K562 (cell line): ENCODE measurements around the gene ABCG1. TPM values are rescaled to one million over a fixed set of nuclear protein-coding genes. Genes with fewer than 3 reads are reported as not detected.
"Not testable (repeated sequence)": the region's sequence is repeated elsewhere in the genome, so short reads cannot be mapped to it uniquely, and the experiment has no call there.

Experiments
- ATAC-seq: fragments of 200-7000 bp; cut with Tn5 transposase; 3 replicates; pipeline ENCODE4 v1.9.1; 2020; ENCODE audit warnings: moderate library complexity
- BruUV-seq: library from RNA; stranded (reverse); fragments of 400-500 nt; replicated peaks from 2 replicates; lab custom pipeline; 2021; lab: Mats Ljungman, UMichigan
- CTCF ChIA-PET: fragments of 300-600 bp; formaldehyde crosslinking; extraction: SDS; loops from one replicate; lab custom pipeline; 2021; ENCODE audit warnings: low intra/inter-chr PET ratio; lab: Yijun Ruan, JAX
- POLR2A ChIA-PET: fragments of 300-600, 350-650 bp; sonication (Branson Sonifier 250); formaldehyde crosslinking; extraction: SDS; loops from one replicate; lab custom pipeline; 2021; ENCODE audit warnings: antibody characterized with exemption, inconsistent platforms; lab: Yijun Ruan, JAX
- DNase-seq, 4 experiments: peaks; one replicate each; pipeline versions ENCODE4 v3.0.0 to v3.0.0-alpha.2; 2011 to 2018; ENCODE audit warnings: low spot score in 3 of 4, mixed read lengths in 3 of 4; ENCODE audit errors: extremely low read depth in 1 of 4
- FAIRE-seq: peaks from 2 replicates; lab custom pipeline; 2011; peaks lifted over from hg19 to GRCh38; lab: Jason Lieb, UNC
- H2AFZ ChIP-seq: 2 replicates; pipeline ENCODE4 v1.6.0; 2011; ENCODE audit warnings: low read depth, low read length, control low read depth, inconsistent platforms
- H3K27ac ChIP-seq: fragments of 200-600 bp; 3 replicates; pipeline ENCODE4 v1.8.0; 2011; ENCODE audit warnings: low read depth, mild to moderate bottlenecking, control low read depth, inconsistent platforms, low read length, moderate library complexity, mixed read lengths; ENCODE audit errors: extremely low read depth
- H3K27me3 ChIP-seq, 2 experiments: fragments of 300-600 bp in 1 of 2; 2 replicates in 1 of 2; 3 replicates in 1 of 2; pipeline versions ENCODE4 v1.6.0 to v1.8.0; 2011; ENCODE audit warnings: inconsistent platforms in 2 of 2, low read length in 2 of 2, mild to moderate bottlenecking in 1 of 2, mixed read lengths in 1 of 2, moderate library complexity in 1 of 2; ENCODE audit not compliant: control insufficient read depth in 2 of 2, insufficient read depth in 2 of 2
- H3K36me3 ChIP-seq: fragments of 300-600 bp; 3 replicates; pipeline ENCODE4 v1.8.0; 2011; ENCODE audit warnings: mild to moderate bottlenecking, low read length, inconsistent platforms; ENCODE audit not compliant: control insufficient read depth, insufficient read depth
- H3K4me1 ChIP-seq, 2 experiments: fragments of 200-600 bp in 1 of 2; replicated peaks in 1 of 2; 2 replicates in 1 of 2; 3 replicates in 1 of 2; pipeline versions ENCODE4 v1.5.1 to v1.8.0; 2011; ENCODE audit warnings: inconsistent platforms in 2 of 2, low read length in 2 of 2, mild to moderate bottlenecking in 1 of 2, mixed read lengths in 1 of 2, moderate library complexity in 1 of 2; ENCODE audit not compliant: control insufficient read depth in 2 of 2, insufficient read depth in 2 of 2
- H3K4me2 ChIP-seq: 2 replicates; pipeline ENCODE4 v1.6.1; 2011; ENCODE audit warnings: low read length, control low read depth, inconsistent platforms, mixed read lengths; ENCODE audit not compliant: insufficient read depth
- H3K4me3 ChIP-seq: fragments of 200-600 bp; sonication (generic), shearing (Covaris generic); 2 replicates; pipeline ENCODE4 v1.5.1; 2016; ENCODE audit warnings: control low read depth, inconsistent platforms
- H3K79me2 ChIP-seq: fragments of 200-600 bp; 3 replicates; pipeline ENCODE4 v1.8.0; 2011; ENCODE audit warnings: low read length, inconsistent platforms; ENCODE audit not compliant: control insufficient read depth, insufficient read depth
- H3K9ac ChIP-seq, 2 experiments: 2 replicates each; pipeline versions ENCODE4 v1.6.0 to v1.6.1; 2011; ENCODE audit warnings: low read depth in 2 of 2, low read length in 2 of 2, control low read depth in 1 of 2, inconsistent platforms in 1 of 2, mild to moderate bottlenecking in 1 of 2, mixed read lengths in 1 of 2; ENCODE audit not compliant: insufficient read depth in 1 of 2
- H3K9me1 ChIP-seq: one replicate; pipeline ENCODE4 v1.6.0; 2011; ENCODE audit warnings: inconsistent platforms, mild to moderate bottlenecking, low read length, moderate library complexity; ENCODE audit not compliant: control insufficient read depth, insufficient read depth
- H3K9me3 ChIP-seq: replicated peaks from 2 replicates; pipeline ENCODE4 v1.5.1; 2011; ENCODE audit warnings: low read depth, low read length, inconsistent platforms; ENCODE audit not compliant: control insufficient read depth, insufficient read depth
- H4K20me1 ChIP-seq: replicated peaks from 2 replicates; pipeline ENCODE4 v1.6.1; 2011; ENCODE audit warnings: low read length, inconsistent platforms, mixed read lengths; ENCODE audit not compliant: control insufficient read depth, insufficient read depth
- MAX ChIP-seq: sonication (generic); formaldehyde crosslinking; IDR thresholded peaks from 2 replicates; pipeline ENCODE4 v1.9.0; 2022; ENCODE audit warnings: mild to moderate bottlenecking, missing genetic modification reagents
- MCM7 ChIP-seq, 2 experiments: fragments of 450-650 bp; IDR thresholded peaks; 2 replicates each; pipeline ENCODE4 v1.6.1; 2016 to 2018
- NFRKB ChIP-seq: fragments of 450-650 bp; IDR thresholded peaks from 2 replicates; pipeline ENCODE4 v1.6.1; 2016; ENCODE audit warnings: low read depth
- STAT6 ChIP-seq: sonication (generic); formaldehyde crosslinking; IDR thresholded peaks from 2 replicates; pipeline ENCODE4 v1.8.1; 2023; ENCODE audit warnings: mild to moderate bottlenecking, missing genetic modification reagents
- WGBS: fragments of 100-300 bp; shearing (Covaris generic); methylation state at CpG from one replicate; pipeline ENCODE4 v1.1.6; 2016; ENCODE audit warnings: low coverage, mixed read lengths; ENCODE audit not compliant: insufficient coverage; ENCODE audit errors: missing lambda C conversion rate; 5-methylcytosine and 5-hydroxymethylcytosine counted together
- in situ Hi-C: fragments of 300-500 bp; cut with MboI; formaldehyde crosslinking; loops from 4 replicates; pipeline ENCODE4 v1.15.0; 2018; ENCODE audit warnings: inconsistent platforms, mixed read lengths
- intact Hi-C: fragments of 100-400 bp; cut with micrococcal nuclease; formaldehyde crosslinking; loops from 2 replicates; pipeline ENCODE4 v1.14.2; 2022
- polyA plus RNA-seq, 8 experiments: library from polyadenylated mRNA; depleted of rRNA in 4 of 8; stranded (reverse) in 5 of 8; unstranded in 3 of 8; fragments of >200 nt; fragmentation: Nextera tagmentation in 2 of 8; fragmentation: Illumina TruSeq in 1 of 8; extraction: Ambion mirVana in 2 of 8; extraction: Trizol in 1 of 8; gene quantifications; 2 replicates each; pipeline versions ENCODE4 v1.2.1 to v1.2.3, GENCODE V29; 2011 to 2014; ENCODE audit warnings: inconsistent platforms in 1 of 8, missing spikeins in 1 of 8
- total RNA-seq, 7 experiments: library from RNA; depleted of rRNA in 6 of 7; stranded (reverse); fragments of >200 nt in 6 of 7; fragmentation: Illumina TruSeq in 2 of 7; extraction: Trizol in 2 of 7; gene quantifications; 2 replicates each; pipeline versions ENCODE4 v1.2.1 to v1.2.3, GENCODE V29; 2011 to 2021; ENCODE audit warnings: low replicate concordance in 1 of 7
- TF ChIP-seq, protein P1 (sequence below): fragments of 250-450 bp; sonication (Bioruptor Pico); IDR thresholded peaks from 2 replicates; pipeline ENCODE4 v1.5.0; 2021
- TF ChIP-seq, protein P2 (sequence below): fragments of 450-650 bp; IDR thresholded peaks from 2 replicates; pipeline ENCODE4 v1.6.1; 2017; ENCODE audit warnings: antibody characterized with exemption

The ABCG1 gene
- total and polyA plus RNA-seq, 9 of the 15 experiments (the other 6 are each of a cell fraction or from before 2014, with no cell fraction given), result 0.04 to 0.09 TPM; not detected in 7

- H2AFZ ChIP-seq, result no peak overlapping the region
- H3K9me1 ChIP-seq, result no peaks in the 10 kb centered on the region
- H3K9me3 ChIP-seq, result no peaks in the 10 kb centered on the region
- H3K4me2 ChIP-seq, result no peak overlapping the region
- ChIA-PET CTCF (no interaction called here), POLR2A (no interaction called here)
- in situ Hi-C loops (no loop called here), intact Hi-C loops (no loop called here)
- H3K4me1 ChIP-seq, result no peaks in the 10 kb centered on the region
- TF ChIP-seq, protein P1, sequence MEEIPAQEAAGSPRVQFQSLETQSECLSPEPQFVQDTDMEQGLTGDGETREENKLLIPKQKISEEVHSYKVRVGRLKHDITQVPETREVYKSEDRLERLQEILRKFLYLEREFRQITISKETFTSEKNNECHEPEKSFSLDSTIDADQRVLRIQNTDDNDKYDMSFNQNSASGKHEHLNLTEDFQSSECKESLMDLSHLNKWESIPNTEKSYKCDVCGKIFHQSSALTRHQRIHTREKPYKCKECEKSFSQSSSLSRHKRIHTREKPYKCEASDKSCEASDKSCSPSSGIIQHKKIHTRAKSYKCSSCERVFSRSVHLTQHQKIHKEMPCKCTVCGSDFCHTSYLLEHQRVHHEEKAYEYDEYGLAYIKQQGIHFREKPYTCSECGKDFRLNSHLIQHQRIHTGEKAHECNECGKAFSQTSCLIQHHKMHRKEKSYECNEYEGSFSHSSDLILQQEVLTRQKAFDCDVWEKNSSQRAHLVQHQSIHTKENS (CRISPR knock-in tag), result no peak
- TF ChIP-seq, protein P2, sequence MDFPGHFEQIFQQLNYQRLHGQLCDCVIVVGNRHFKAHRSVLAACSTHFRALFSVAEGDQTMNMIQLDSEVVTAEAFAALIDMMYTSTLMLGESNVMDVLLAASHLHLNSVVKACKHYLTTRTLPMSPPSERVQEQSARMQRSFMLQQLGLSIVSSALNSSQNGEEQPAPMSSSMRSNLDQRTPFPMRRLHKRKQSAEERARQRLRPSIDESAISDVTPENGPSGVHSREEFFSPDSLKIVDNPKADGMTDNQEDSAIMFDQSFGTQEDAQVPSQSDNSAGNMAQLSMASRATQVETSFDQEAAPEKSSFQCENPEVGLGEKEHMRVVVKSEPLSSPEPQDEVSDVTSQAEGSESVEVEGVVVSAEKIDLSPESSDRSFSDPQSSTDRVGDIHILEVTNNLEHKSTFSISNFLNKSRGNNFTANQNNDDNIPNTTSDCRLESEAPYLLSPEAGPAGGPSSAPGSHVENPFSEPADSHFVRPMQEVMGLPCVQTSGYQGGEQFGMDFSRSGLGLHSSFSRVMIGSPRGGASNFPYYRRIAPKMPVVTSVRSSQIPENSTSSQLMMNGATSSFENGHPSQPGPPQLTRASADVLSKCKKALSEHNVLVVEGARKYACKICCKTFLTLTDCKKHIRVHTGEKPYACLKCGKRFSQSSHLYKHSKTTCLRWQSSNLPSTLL, result no peak
- no peak for TF ChIP-seq STAT6 (CRISPR knock-in tag)
- TF ChIP-seq MCM7 (IDR thresholded peaks at IDR 0.05), result no peak
- no peak for TF ChIP-seq MAX (CRISPR knock-in tag)
- no peak for TF ChIP-seq NFRKB
- H3K36me3 ChIP-seq, result no peaks in the 10 kb centered on the region
- no peaks in the 10 kb centered on the region for H4K20me1 ChIP-seq
- ATAC-seq (no peak), DNase-seq (no peak), FAIRE-seq (no peak)
- no peak overlapping the region for H3K27ac ChIP-seq
- no TSS peak for BruUV-seq
- 6% methylated on average over 3 of the region's 3 CpGs for WGBS
- peaks cover 15 to 28% of the 10 kb centered on the region in 2 experiments; a peak in 4 of 5 replicates for H3K27me3 ChIP-seq
- no peak overlapping the region for H3K4me3 ChIP-seq
- H3K79me2 ChIP-seq, result no peaks in the 10 kb centered on the region
- H3K9ac ChIP-seq, result no peak overlapping the region
These were observed 39.6 kb upstream of the ABCG1 start for GRCh38 chr21:42179316-42179715.

DNA sequence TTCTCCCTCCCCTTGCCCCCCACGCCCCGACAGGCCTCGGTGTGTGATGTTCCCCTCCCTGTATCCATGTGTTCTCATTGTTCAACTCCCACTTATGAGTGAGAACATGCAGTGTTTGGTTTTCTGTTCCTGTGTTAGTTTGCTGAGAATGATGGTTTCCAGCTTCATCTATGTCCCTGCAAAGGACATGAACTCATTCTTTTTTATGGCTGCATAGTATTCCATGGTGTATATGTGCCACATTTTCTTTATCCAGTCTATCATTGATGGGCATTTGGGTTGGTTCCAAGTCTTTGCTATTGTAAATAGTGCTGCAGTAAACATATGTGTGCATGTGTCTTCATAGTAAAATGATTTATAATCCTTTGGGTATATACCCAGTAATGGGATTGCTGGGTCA lies 38.9 kb upstream of the ABCG1 start:
- H3K36me3 ChIP-seq, H3K9me3 ChIP-seq, CTCF ChIA-PET, H3K27ac ChIP-seq, H3K4me2 ChIP-seq, H2AFZ ChIP-seq, DNase-seq, H3K9ac ChIP-seq, intact Hi-C loops, H4K20me1 ChIP-seq, BruUV-seq, FAIRE-seq, H3K4me3 ChIP-seq, in situ Hi-C loops, H3K79me2 ChIP-seq, POLR2A ChIA-PET, ATAC-seq, H3K4me1 ChIP-seq, H3K9me1 ChIP-seq: not testable (repeated sequence)
- no CpG with 5 or more reads among the region's 3 CpGs for WGBS
- peaks cover 15 to 27% of the 10 kb centered on the region in 2 experiments; a peak in 4 of 5 replicates for H3K27me3 ChIP-seq
